Activated CD4-positive, alpha-beta T cell treated with anti-CD3 and anti-CD28 coated beads, Interleukin-2, Interleukin-6, amounts not matched to agents 100 ng/mL and 50 ng/mL, durations not matched to agents 16 hours and 8 hours (primary cell): Measurements from ENCODE around the gene RAD21L1.
"Not testable (repeated sequence)": the region's sequence is repeated elsewhere in the genome, so short reads cannot be mapped to it uniquely, and the experiment has no call there.

ENCODE experiments used
- DNase-seq: peaks from one replicate; pipeline ENCODE4 v3.0.0-alpha.2; 2020

RAD21L1 gene

DNA sequence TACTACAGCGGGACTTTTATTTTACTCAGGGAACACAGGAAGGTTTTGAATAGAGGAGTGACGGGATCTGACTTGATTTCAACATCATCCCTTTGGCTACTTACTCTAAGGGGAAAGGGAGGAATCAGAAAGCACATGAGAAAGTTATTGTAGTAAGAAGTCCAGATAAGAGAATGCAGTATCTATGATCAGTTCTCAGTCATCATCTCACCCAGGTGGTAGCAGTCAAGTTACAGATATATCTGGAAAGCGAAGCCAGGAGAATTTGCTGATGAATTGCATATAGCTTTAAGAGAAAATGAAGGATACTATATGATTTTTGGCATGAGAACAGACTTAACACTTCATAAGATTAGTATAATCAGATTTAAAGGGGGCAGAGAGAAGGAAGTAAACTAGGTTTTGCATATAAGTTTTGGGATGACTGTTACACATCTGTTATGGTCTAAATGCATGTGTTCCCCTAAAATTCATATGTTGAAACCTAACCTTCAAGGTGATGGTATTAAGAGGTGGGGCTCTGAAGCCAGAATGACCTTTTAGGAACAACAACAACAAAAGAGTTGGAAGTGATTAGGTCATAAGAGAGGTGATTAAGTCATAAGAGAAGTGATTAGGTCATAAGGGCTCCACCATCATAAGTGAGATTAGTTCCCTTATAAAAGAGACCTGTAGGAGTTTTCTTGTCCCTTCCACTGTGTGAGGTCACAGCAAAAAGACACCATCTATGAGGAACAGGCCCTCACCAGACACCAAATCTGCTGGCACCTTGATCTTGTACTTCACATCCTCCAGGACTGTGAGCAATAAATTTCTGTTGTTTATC, 6.7 kb downstream of the RAD21L1 start:
- no peak for DNase-seq

DNA sequence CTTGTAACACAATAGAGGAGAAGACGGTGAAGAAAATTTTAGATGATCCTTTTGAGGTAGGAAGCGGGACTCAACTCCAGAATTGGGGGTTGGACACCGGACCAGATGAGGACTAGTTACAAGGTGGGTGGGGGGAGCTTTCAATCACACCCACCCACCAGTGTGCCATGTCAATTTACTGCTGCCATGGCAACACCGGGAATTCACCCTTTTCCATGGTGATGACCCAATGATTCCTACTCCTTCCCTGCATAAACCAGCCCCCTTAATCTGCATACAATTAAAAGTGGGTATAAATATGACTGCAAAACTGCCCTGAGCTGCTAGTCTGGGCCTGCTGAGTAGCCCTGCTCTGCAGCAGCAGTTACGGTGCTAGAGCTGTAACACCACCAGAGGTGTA, 14.7 kb downstream of the RAD21L1 start:
- DNase-seq: no peak

DNA sequence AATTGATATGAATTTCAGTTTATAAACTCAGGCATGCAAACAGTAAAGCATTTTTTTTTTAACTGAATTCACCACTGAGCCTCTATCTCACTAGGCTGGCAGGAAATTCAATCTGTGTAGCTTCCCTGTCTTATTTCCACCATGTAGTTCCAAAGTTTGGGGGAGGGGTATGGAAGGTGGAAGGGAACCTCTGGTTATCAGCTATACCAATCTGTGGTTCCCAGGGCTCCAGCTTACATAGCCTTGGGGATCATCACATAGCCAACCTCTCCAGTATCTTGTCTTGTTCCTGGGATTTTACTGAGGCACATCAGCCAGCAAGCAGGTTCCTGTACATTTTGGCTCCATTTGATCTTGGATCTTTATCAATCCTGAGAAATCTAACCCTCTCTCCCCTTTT, 15.6 kb downstream of the RAD21L1 start:
- DNase-seq: no peak

DNA sequence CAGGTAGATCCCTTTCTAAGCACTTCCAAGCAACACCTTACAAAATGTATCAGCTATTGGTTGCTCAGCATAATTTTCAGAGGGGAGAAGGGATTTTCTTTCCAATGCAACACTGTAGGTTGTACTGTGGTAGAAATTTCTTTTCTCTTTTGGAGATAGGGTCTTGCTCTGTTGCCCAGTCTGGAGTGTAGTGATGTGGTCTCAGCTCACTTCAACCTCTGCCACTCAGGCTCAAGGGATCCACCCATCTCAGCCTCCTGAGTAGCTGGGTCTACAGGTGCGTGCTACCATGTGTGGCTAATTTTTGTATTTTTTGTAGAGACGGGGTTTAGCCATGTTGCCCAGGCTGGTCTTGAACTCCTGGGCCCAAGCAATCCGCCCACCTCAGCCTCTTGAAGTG, 16.3 kb downstream of the RAD21L1 start:
- no peak for DNase-seq

DNA sequence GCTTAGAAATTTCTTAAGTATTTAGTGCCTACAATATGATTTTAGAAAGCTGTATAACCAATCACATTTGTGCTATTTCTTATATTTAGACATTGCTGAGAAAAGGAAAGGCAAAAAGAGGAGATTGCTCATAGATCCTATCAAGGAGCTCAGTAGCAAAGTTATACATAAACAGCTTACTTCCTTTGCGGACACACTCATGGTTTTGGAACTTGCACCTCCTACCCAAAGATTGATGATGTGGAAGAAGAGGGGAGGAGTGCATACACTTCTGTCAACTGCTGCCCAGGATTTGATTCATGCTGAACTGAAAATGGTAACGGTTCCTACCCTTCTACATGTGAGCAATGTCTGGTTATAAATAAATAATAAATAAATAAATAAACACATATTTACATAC, 16.7 kb downstream of the RAD21L1 start:
- DNase-seq: no peak

DNA sequence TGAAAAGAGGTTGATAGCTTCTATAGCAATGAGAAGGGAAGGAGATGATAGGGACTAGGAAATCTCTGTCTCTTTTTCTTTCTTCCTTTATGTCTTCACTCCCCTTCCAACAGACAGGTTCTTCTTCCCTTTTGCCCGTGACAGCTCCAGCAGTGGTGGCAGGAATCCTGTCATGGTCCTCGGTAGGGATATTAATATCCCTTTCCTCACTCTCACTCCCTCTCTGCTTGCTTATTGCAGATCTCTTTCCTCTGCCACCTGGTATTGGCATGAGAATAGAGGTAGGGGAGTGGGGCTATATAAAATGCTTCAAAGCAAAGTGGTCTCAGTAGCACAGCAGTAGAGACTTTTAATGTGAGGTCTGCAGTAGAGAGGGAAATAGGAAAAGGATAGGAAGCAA, 19.7 kb downstream of the RAD21L1 start:
- no peak for DNase-seq

DNA sequence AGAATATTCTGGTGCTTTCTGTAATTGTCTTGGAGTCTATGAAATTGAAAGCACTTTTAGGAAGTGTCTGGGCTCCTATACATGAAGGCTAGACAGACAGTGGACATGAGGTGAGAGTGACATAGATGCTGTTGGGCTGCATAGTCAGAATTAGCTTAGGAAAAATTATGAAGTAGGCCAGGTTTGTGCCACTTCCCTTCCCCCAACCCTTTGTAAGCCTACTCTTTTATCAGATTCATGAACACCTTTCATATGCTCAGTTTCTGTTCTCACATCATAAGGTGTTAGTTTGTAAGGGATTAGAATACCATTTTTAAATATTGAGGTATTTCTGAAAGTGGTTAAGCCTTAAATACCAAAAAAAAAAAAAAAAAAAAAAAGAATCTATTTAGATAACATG, 21.8 kb downstream of the RAD21L1 start:
- no peak for DNase-seq

DNA sequence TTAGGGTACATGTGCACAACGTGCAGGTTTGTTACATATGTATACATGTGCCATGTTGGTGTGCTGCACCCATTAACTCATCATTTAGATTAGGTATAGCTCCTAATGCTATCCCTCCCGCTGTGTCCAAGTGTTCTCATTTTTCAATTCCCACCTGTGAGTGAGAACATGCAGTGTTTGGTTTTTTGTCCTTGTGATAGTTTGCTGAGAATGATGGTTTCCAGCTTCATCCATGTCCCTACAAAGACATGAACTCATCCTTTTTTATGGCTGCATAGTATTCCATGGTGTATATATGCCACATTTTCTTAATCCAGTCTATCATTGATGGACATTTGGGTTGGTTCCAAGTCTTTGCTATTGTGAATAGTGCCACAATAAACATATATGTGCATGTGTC, 24.4 kb downstream of the RAD21L1 start:
- DNase-seq: not testable (repeated sequence)

DNA sequence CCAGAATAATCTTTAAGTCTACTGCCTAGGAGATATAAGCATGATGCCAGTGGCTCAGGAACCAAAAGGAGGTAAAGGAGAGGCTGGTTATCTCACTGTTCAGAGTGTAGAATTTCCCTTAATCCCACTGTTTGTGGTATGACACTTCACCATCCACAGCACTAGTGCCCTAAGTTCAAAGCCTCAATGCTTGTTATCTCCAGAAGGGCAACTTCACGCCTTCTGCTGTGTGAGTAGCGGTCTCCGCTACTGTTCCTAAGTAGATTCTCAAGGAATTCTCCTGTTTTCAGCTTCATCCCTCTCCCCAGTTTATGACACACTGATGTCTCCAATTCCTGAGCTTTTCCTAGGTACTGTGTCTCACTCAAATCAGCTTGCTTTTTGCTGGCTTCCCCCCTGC, 26.6 kb downstream of the RAD21L1 start:
- no peak for DNase-seq

DNA sequence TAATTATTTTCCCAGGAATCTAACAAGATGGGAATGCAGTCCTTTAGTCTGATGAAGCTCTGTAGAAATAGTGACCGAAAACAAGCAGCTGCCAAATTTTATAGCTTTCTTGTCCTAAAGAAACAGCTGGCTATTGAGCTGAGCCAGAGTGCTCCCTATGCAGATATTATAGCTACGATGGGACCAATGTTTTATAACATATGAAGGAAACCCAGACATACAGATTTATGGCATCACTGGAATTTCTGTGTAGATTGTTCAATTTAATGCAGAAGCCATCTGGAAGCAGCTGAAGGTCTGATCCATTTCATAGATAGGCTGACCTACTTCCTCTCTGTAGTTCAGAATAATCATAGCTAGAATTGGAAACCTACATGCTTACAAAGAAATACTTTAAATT, 28.4 kb downstream of the RAD21L1 start:
- no peak for DNase-seq

DNA sequence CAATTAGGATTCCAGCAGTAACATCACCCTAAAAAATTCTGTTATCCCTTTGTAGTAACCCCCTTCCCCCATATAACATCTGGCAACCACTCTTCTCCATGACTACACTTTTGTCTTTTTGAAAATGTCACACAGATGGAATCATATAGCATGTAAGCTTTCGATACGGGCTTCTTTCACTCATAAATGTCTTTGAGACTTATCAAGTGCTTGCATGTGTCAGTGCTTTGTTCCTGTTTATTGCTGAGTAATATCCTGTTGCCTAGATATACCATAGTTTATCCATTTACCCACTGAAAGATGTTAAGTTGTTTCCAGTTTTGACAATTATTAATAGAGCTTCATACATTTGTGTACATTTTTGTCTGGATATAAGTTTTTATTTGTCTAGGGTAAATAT, 29.8 kb downstream of the RAD21L1 start:
- no peak for DNase-seq

DNA sequence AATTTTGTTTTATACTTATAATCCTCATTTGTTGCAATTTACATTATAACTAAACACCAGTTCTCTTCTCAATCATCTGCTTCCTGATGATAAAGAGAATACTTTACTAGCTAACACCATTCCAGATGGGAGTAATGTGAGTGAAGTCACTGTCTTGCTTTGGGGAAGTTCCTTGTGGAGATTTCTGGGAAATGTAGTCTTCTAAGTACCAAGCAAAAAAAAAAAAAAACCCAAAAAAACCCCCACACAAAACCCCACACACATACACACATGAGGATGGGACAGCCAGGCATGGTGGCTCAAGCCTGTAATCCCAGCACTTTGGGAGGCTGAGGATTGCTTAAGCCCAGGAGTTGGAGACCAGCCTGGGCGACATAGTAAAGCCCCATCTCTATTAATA, 38.0 kb downstream of the RAD21L1 start:
- no peak for DNase-seq

DNA sequence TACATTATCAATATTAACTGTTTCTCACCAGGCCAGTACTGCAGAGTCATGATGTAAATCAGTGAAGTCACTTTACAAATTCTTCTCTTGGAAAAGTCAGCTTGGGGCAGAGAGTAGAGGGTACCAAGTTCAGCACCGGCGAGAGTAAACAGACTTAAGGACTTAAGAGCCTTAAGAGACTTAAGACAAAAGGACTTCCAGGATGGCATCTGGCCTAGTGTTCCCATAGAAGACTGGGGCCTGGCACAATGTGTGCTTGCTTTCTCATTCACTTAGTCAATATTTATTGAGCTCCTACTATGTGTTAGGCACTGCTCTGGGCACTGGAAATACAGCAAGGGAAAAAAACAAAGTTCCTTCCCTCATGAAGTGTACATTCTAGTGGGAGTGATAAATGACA, 38.9 kb downstream of the RAD21L1 start:
- no peak for DNase-seq

DNA sequence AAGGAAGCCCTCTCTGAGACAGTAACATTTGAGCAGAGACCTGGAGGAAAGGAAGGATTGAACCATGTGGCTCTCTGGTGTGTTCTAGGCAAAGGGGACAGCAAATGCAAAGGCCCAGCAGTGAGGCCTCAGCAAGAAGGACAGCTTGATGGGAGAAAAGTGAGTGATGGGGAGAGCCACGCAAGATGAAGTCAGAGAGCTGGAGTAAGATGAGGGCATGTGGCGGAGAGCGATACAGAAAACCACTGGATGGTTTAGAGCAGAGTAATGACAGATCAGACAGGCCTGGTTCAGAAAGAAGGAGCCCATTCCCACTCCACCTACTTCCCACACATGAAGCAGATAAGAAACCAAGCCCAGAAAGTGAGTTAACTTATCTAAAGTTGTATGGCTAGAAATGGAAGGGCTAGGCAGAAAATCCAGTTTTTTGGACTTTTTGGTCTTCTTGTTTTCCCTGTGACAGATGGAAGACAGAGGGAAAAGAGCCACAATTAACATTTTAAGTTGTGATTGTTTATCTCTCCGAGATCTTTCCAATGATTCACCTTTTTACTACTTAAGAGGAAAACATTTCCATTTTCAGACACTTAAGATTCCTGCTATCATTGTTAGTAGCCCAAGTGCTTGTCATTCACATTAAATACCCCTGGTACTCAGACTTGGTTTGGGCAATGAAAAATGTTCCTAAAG, 39.5 kb downstream of the RAD21L1 start:
- DNase-seq: no peak

DNA sequence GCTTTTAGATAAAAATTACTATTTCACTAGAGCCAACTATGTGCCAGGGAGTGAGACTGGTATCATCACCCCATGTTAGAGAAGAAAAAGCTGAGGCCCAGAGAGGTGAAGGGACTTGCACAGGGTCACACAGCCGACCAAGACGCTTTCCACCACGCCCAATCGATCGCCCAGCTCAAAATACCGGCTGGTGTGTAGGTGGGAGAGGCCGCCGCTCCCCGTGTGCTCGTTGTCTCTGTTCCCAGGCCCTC, 40.0 kb downstream of the RAD21L1 start:
- DNase-seq: no peak

DNA sequence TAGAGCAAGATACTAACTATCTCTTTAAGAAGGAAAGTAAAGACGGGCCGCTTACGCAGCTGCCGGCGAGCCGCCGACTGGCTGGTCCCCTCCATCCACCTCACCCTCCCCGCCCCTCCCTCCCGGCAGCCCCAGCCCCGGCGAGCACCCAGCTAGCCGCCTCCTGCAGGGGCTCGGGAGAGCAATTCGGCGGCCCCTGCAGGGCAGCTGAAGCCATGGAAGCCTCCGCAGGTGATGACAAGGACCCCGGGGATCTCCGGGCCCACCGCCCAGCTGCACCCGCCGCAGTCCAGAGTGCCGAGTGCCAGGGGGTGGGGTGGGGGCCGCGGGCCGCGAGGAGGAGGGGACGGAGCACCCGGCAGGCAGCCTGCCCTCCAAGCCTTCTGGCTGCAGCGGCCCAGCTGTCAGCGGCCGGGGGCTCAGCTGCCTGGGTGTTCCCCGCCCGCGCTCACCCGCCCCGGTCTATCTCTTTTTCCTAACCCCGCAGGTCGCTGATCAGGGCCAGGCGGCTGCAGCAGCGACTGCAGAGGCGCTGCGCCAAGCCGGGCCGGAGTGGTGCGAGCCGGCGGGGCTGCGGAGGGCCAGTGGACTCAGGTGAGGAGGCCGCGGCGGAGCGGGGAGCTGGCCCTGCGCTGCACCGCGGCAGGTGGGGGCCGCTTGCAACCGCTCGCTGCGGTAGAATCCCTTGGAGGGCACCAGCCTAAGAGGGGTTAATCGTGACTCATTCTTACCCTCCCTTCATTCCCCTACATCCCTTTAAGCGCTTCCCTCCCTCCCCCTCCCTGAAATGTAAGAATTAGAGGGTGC, 40.5 kb downstream of the RAD21L1 start, which contains the start of gene SNPH:
Gene SNPH (plus strand): TSS at position 128 of the 807 bp plus-strand sequence. CDS start 29,946 bp downstream, outside the sequence.
- peak; percentile 81 for DNase-seq

DNA sequence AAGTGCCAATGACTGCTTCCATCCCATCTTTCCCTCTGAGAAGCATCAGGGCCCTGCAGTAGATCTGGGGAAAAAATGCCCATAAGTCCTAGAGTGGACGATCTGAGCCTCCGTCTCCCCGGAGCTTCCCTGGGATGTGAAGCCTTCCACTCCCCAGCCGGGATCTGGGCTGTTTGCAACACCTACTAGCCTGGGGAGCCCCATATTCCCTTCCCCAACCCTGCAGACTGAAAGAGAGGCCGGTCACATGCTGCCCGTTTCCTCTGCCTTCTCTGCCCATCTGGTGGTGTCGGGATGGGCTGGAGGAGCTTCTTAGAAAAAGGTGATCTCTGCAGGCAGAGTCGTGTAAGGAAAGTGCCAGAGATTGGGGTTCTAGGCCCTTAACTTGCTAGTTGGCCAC, 41.3 kb downstream of the RAD21L1 start:
- no peak for DNase-seq

DNA sequence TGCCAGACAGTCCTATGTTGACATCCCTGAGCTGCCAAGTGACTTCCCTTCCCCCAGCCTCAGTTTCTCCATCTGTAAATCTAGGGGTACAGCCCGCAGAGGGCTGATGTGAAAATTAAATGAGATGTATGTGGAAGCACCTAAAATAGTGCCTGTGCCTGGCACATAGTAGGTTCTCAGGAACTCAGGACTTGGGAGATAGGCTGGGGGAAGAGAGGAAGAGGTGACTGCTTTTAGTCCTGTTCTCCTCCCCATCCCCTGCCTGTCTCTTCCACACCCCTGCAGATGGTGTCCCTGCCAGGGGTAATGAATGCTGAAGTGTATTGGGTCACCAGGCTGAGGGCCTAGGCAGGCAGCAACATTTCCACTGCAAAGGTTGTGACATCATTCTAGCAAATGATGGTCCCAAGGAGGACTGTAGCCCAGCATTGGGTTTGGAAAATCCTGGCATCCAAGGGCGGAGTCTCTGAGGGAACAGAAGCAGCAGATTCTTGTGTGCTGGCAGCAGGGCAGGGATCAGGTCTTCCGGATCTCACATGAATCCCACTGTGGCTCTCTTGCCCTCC, 42.0 kb downstream of the RAD21L1 start:
- DNase-seq: no peak

DNA sequence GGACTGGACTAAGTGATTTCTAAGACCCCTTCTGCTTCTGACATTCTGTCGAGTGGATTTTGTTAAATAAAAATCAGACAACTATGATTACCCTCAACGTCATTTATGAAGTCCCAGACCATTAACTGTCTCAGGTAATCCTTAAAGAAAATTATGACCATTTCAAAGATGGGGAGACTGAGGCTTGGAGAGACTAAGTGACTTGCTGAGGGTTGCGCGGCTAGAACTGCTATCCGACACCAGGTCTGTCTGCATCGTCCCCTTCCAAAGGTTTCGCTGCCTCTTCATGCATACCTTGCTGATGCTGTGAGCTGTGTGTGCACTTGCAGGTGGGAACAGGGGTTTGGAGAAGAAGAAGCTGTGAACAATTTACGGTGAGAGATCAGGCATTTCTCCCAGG, 43.4 kb downstream of the RAD21L1 start:
- DNase-seq: no peak

DNA sequence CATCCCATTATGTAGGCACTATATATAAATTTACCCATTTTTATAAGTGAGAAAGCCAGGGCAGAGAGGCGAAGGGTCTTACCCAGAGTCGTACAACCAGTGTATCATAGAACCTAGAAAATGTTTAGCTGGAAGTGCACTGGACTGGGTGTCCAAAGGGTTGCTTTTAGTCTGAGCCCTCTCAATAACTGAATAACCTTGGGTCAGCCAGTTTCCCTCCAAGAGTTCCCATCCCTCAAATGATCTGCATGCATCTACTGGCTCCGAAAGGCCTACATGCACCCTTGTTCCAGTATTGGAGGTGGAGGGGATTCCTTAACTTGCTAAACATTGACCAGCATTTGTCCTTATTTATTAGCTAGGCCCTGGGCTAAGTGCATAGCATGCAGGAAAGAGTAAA, 44.0 kb downstream of the RAD21L1 start:
- DNase-seq: no peak

DNA sequence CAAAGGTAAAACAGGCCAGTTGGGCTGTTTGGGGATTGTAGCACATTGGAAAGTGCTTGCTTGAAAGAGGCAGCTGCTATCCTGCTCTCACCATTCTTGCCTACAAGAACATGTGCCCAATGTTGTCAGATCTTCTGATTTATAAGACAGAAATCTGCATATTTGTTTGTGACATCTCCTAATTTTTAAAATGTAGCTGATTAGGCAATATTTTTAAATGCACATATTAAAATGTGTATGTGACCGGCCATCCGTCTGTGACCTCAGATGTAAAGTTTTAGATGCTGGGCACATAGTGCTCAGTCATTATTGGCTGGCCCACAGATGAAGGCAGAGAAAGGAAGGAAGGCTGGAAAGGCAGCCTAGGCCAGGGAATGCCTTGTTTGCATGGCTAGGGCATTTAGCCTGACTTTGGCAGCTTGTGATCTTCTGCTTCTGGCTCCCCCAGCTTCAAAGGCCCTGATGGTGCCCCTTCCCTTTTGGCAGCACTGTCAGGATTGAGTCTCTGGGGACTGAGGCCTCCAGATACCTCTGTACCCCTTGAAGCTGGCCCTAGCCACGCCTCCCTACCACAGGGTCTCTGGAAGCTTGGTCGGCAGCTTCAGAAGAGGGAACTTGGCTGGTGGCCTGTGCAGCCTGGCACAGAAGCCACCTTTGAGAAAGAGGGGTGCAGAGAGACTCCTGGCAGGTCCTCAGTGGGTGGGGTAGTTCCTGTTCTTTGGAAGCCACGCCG, 46.7 kb downstream of the RAD21L1 start:
- no peak for DNase-seq

DNA sequence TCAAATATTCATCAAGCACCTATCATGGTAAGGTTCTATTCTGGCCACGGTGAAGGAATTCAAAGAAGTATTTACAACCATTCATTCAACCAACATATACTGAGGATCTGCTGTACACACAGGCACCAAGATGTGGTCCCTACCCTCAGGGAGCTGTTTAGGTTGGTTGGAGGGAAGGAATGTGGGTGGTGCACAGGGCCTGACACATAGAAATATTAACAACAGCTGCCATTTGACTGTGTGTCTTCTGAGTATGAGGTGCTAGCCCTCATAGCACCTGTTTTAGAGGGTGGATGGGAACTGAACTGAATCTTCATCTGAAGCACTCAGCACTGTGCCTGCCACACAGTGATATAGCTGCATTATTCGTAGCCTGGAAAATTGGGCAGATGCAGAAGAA, 47.5 kb downstream of the RAD21L1 start:
- DNase-seq: no peak
